Suprapubic skin (tissue), 4 donors: Measurements from ENCODE around the gene GABRR1.

Experiments
- POLR2A ChIP-seq, 2 donors: fragments of 450-650 bp; IDR thresholded peaks; one replicate each; pipeline ENCODE4 v1.6.1; 2017; ENCODE audit warnings: antibody characterized with exemption in 2 of 2, mild to moderate bottlenecking in 2 of 2, moderate library complexity in 2 of 2
- POLR2AphosphoS5 ChIP-seq, 3 donors: sonication (generic); formaldehyde crosslinking; IDR thresholded peaks; one replicate each; pipeline ENCODE4 v1.6.1; 2017; ENCODE audit warnings: antibody characterized with exemption in 3 of 3
- TF ChIP-seq, protein P1 (sequence below), 2 donors: fragments of 200-600 bp in 1 of 2; fragments of 450-650 bp in 1 of 2; sonication (generic) in 1 of 2; IDR thresholded peaks; one replicate each; pipeline ENCODE4 v1.5.1; 2016 to 2019; ENCODE audit warnings: antibody characterized with exemption in 2 of 2, mild to moderate bottlenecking in 1 of 2, moderate library complexity in 1 of 2

DNA sequence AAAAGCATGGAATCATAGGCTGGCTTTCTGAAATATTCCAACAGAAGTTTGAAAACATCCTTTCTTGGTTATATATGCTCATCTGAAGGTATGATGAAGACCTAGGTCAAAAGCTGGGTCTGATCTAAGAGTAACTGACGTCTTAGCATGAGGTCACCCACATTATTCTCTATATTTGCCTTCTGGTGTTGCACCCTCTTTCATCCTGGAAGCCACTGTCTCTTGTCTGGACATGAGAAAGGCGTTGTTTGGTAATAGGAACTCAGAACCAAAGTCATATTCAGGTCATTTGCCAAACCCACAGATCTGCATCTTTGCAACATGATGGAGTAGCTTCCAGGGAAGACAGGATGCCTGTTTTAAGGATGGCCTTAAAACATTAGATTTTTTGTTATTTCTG lies 17.6 kb downstream of the GABRR1 start:
- TF ChIP-seq POLR2A (IDR thresholded peaks at IDR 0.05) (no peak), POLR2AphosphoS5 (IDR thresholded peaks at IDR 0.05) (no peak)
- TF ChIP-seq, protein P1, sequence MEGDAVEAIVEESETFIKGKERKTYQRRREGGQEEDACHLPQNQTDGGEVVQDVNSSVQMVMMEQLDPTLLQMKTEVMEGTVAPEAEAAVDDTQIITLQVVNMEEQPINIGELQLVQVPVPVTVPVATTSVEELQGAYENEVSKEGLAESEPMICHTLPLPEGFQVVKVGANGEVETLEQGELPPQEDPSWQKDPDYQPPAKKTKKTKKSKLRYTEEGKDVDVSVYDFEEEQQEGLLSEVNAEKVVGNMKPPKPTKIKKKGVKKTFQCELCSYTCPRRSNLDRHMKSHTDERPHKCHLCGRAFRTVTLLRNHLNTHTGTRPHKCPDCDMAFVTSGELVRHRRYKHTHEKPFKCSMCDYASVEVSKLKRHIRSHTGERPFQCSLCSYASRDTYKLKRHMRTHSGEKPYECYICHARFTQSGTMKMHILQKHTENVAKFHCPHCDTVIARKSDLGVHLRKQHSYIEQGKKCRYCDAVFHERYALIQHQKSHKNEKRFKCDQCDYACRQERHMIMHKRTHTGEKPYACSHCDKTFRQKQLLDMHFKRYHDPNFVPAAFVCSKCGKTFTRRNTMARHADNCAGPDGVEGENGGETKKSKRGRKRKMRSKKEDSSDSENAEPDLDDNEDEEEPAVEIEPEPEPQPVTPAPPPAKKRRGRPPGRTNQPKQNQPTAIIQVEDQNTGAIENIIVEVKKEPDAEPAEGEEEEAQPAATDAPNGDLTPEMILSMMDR (IDR thresholded peaks at IDR 0.05), result no peak
